Measurements from ENCODE around the gene IQGAP1.

- TF ChIP-seq CTCF (conservative IDR thresholded peaks at IDR 0.05) (no peak), ZFX (IDR thresholded peaks at IDR 0.05) (no peak)
Measured at GRCh38 chr15:90389513-90389912, 1.5 kb downstream of the IQGAP1 start.

Measured in C4-2B (cell line).